ENCODE data around the gene DNAH7. TPM values are rescaled to one million over a fixed set of nuclear protein-coding genes. Genes with fewer than 3 reads are reported as not detected.

DNAH7 gene
- total RNA-seq, 2 donors from 2014 or later, result 3.4 to 10.1 TPM

GRCh38 chr2:196077821-196078220 is 9.2 kb upstream of the DNAH7 start:
- DNase-seq (ENCODE audit: low spot score), result no peak
- Histone ChIP-seq H3K27me3 (replicated peaks; ENCODE audit: insufficient read depth) (no peaks in the 10 kb centered on the region), H3K36me3 (no peaks in the 10 kb centered on the region), H3K4me1 (replicated peaks) (no peaks in the 10 kb centered on the region), H3K27ac (no peak overlapping the region), H3K9me3 (no peaks in the 10 kb centered on the region), H3K4me3 (no peak overlapping the region)
- intact Hi-C loops (cut with DNase I), result loop anchor here (2.0 kb wide), 1 partner anchor 197 kb away; no protein-coding TSS in a partner anchor
- no peak for TF ChIP-seq POLR2AphosphoS5 (IDR thresholded peaks at IDR 0.05)
- TF ChIP-seq CTCF (IDR thresholded peaks at IDR 0.05), result no peak
- TF ChIP-seq POLR2A (IDR thresholded peaks at IDR 0.05), result no peak
- 62% methylated on average over 2 of the region's 2 CpGs for WGBS

DNA sequence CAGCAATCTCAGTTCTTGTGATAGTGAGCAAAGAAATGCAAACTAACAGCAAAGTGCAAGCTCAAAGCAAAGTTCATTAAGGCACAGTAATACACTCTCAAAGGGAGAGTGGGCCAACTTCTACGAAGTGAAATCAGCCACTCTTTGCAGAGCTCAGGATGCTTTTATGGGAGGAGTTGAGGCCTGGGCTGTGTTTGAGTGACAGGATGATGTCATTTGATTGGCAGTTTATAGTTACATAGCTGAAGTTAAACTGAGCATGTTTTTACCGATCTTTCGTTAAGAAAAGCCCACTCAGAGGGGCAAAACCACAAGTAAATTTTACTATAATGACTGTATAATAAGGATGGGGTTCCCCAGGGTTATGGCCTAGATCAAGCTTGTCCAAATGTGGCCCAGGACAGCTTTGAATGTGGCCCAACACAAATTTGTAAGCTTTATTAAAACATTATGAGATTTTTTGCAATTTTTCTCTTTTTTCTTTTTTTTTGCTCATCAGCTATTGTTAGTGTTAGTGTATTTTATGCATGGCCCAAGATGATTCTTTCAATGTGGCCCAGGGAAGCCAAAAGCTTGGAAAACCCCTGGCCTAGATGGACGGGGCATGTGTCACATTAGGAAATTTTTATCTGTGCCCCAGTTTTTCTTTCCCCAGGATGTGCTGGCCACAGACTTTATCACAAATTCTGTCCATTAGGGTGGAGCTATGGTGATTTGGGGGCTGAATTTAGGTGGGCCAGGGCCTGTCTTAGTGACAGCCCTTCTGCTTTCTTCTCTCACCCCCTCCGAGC is 8.3 kb upstream of the DNAH7 start:
- no peaks in the 10 kb centered on the region for H3K4me1 ChIP-seq (replicated peaks)
- H3K27ac ChIP-seq, result no peak overlapping the region
- no peaks in the 10 kb centered on the region for H3K36me3 ChIP-seq
- intact Hi-C loops (cut with DNase I), result no loop called here
- no peak overlapping the region for H3K4me3 ChIP-seq
- no peaks in the 10 kb centered on the region for H3K9me3 ChIP-seq
- H3K27me3 ChIP-seq (replicated peaks; ENCODE audit: insufficient read depth), result no peaks in the 10 kb centered on the region
- DNase-seq (ENCODE audit: low spot score), result no peak
- no peak for TF ChIP-seq POLR2A (IDR thresholded peaks at IDR 0.05)
- TF ChIP-seq CTCF (IDR thresholded peaks at IDR 0.05), result no peak
- 64% methylated on average over 5 of the region's 5 CpGs for WGBS

DNA sequence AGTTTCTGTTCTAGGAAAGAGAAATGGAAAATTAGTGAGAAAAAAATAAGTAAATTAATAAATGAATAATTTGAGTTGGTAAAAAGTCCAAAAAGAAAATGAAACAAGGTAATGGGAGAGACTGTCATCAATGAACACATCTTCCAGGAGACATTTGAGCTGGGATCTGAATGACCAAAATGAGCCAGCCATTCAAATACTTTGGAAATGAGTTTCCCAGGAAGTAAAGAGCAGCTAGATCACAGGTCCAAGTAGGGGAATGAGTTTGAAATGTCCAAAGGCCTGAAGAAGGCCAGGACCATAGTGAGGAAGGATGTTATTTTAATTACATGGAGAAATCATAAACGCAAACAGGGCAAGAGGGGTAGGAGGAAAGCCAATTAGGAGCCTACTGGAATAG is 6.6 kb upstream of the DNAH7 start:
- TF ChIP-seq POLR2A (IDR thresholded peaks at IDR 0.05), result no peak
- TF ChIP-seq CTCF (IDR thresholded peaks at IDR 0.05), result no peak
- no peak for TF ChIP-seq POLR2AphosphoS5 (IDR thresholded peaks at IDR 0.05)
- no peaks in the 10 kb centered on the region for H3K36me3 ChIP-seq
- no peaks in the 10 kb centered on the region for H3K27me3 ChIP-seq (replicated peaks; ENCODE audit: insufficient read depth)
- no peak overlapping the region for H3K27ac ChIP-seq
- H3K4me3 ChIP-seq, result no peak overlapping the region
- H3K4me1 ChIP-seq (replicated peaks), result no peaks in the 10 kb centered on the region
- DNase-seq (ENCODE audit: low spot score), result no peak
- intact Hi-C loops (cut with DNase I), result no loop called here
- no peaks in the 10 kb centered on the region for H3K9me3 ChIP-seq
- WGBS, result 0% methylated on average over 1 of the region's 1 CpG

GRCh38 chr2:196074631-196075030 is 6.0 kb upstream of the DNAH7 start:
- intact Hi-C loops (cut with DNase I), result no loop called here
- no peak overlapping the region for H3K27ac ChIP-seq

More at GRCh38 chr2:196074631-196075030, 6.0 kb upstream of the DNAH7 start:
- H3K36me3 ChIP-seq, result no peaks in the 10 kb centered on the region
- TF ChIP-seq CTCF (IDR thresholded peaks at IDR 0.05) (no peak), POLR2A (IDR thresholded peaks at IDR 0.05) (no peak), POLR2AphosphoS5 (IDR thresholded peaks at IDR 0.05) (no peak)
- no peaks in the 10 kb centered on the region for H3K9me3 ChIP-seq
- H3K27me3 ChIP-seq (replicated peaks; ENCODE audit: insufficient read depth), result no peaks in the 10 kb centered on the region
- no peak for DNase-seq (ENCODE audit: low spot score)
- H3K4me3 ChIP-seq, result no peak overlapping the region
- H3K4me1 ChIP-seq (replicated peaks), result no peaks in the 10 kb centered on the region
